Measurements from ENCODE around the gene SLC6A9.

DNA sequence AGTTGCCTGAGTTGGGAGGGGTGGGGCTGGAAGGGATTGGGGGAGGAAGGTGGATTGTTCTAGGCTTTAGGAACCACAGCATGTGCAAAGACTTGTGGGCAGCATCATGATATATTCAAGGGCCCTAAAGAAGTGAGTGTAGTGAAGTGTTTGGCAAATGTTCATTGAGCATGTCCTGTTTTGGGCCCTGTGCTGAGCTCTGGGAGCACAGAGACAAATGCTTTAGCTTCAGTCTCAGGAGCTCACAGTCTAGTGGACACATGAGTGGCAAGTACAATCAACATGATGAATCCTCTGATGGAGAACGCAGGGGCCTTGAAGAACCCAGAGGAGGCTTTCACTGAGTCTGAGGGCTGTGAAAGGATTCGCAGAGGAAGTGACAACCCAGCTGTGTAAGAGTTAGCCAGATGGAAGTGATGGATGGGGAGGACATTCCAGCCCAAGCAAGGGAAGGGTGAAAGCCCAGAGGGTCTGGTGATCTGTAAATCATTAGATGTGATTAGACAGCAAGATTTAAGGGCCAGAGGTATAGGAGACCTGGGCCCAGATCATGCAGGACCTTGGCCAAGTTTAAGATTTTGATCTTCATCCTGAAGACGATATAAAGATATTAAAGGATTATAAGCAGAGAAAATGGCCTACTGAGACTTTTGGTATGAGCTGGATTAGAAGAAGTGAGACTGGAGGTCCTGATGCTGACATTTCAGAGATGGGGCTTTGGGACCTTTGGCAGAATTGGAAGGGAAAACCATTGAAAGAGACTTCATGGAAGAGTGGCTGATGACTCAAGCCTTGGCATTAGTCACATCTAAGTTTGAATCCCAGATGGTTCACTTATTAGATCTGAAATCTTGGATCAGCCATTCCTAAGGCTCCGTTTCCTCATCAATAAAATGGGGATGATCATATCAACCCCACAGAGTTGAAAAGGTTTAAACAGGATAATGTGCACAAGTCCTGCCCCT lies 80.0 kb downstream of the SLC6A9 start:
- TF ChIP-seq POLR2AphosphoS5 (IDR thresholded peaks at IDR 0.05) (no peak), POLR2A (IDR thresholded peaks at IDR 0.05) (no peak)
- TF ChIP-seq, protein P1, sequence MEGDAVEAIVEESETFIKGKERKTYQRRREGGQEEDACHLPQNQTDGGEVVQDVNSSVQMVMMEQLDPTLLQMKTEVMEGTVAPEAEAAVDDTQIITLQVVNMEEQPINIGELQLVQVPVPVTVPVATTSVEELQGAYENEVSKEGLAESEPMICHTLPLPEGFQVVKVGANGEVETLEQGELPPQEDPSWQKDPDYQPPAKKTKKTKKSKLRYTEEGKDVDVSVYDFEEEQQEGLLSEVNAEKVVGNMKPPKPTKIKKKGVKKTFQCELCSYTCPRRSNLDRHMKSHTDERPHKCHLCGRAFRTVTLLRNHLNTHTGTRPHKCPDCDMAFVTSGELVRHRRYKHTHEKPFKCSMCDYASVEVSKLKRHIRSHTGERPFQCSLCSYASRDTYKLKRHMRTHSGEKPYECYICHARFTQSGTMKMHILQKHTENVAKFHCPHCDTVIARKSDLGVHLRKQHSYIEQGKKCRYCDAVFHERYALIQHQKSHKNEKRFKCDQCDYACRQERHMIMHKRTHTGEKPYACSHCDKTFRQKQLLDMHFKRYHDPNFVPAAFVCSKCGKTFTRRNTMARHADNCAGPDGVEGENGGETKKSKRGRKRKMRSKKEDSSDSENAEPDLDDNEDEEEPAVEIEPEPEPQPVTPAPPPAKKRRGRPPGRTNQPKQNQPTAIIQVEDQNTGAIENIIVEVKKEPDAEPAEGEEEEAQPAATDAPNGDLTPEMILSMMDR (IDR thresholded peaks at IDR 0.05 in 8 of 11, conservative IDR thresholded peaks at IDR 0.05 in 3 of 11): no peak

Measured in spleen (tissue), 7 donors.